ENCODE measurements around the gene ATP2C1.

Gene ATP2C1

DNA sequence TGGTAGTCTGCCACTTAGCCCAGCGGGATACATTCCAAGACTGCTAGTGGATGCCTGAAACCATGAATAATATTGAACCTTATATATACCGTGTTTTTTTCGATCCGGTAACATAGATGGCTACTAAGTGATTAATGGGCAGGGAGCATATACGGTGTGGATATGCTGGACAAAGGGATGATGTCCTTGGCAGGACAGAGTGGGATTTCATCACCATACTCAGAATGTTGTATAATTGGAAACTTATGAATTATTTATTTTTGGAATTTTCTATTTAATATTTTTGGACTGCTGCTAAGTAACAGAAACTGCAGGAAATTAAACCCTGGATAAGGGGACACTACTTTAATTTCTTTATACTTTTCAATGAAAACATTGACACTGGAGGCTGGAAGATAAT lies 79.5 kb downstream of the ATP2C1 start:
- Histone ChIP-seq H3K27me3 (ENCODE audit: control insufficient read depth in 1 of 2, insufficient read depth in 2 of 2, low read length in 2 of 2) (no peaks in the 10 kb centered on the region), H3K4me3 (ENCODE audit: low read depth in 1 of 2, low read length in 2 of 2) (no peak overlapping the region), H3K9me3 (ENCODE audit: control insufficient read depth in 1 of 2, low read length in 2 of 2) (no peaks in the 10 kb centered on the region), H3K9ac (ENCODE audit: low read depth in 1 of 2, low read length in 2 of 2) (no peak overlapping the region), H3K4me1 (ENCODE audit: control insufficient read depth in 1 of 2, insufficient read depth in 2 of 2, low read length in 2 of 2) (no peaks in the 10 kb centered on the region), H3K36me3 (ENCODE audit: control insufficient read depth in 1 of 2, insufficient read depth in 2 of 2, low read length in 2 of 2) (peaks cover 16 to 36% of the 10 kb centered on the region in 2 donors), H3K27ac (ENCODE audit: low read depth, low read length) (no peak overlapping the region)

DNA sequence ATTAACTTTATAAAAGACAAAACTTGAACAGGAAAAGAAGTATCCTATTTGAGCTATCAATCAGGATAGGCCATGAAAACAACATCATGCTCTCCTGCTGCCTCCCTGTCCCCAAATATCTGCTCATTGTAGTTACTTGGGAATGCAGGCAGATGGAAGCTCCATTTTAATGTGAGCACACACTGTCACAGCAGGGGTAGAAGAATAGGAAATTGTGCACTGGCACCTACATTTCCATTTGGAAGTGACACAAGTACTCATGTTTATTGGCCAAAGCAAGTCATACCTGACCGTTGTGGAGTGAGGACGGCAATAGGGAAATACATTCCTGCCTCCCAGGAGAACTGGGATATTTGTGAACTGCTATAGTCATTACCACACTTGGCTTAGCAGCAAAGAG lies 80.3 kb downstream of the ATP2C1 start:
- H3K9ac ChIP-seq (ENCODE audit: low read depth in 1 of 2, low read length in 2 of 2), result no peak overlapping the region
- H3K36me3 ChIP-seq (ENCODE audit: control insufficient read depth in 1 of 2, insufficient read depth in 2 of 2, low read length in 2 of 2), result peaks cover 12 to 32% of the 10 kb centered on the region in 2 donors
- H3K27ac ChIP-seq (ENCODE audit: low read depth, low read length), result no peak overlapping the region
- H3K4me1 ChIP-seq (ENCODE audit: control insufficient read depth in 1 of 2, insufficient read depth in 2 of 2, low read length in 2 of 2), result no peaks in the 10 kb centered on the region
- H3K9me3 ChIP-seq (ENCODE audit: control insufficient read depth in 1 of 2, low read length in 2 of 2), result no peaks in the 10 kb centered on the region
- no peaks in the 10 kb centered on the region for H3K27me3 ChIP-seq (ENCODE audit: control insufficient read depth in 1 of 2, insufficient read depth in 2 of 2, low read length in 2 of 2)
- no peak overlapping the region for H3K4me3 ChIP-seq (ENCODE audit: low read depth in 1 of 2, low read length in 2 of 2)

DNA sequence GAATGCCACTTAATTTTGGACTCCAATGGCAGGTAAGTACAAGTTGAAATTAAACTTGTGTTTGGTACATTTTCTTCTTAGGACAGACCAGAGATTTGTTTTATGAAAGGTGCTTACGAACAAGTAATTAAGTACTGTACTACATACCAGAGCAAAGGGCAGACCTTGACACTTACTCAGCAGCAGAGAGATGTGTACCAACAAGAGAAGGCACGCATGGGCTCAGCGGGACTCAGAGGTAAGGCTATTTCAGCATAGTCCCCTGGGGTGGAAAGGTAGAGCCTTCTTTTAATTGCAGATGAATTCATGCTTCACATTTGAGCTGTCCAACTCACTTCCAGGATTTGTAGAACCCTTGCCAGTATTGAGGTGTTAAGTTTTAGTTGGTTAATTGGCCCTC lies 81.4 kb downstream of the ATP2C1 start:
- Histone ChIP-seq H3K4me3 (ENCODE audit: low read depth in 1 of 2, low read length in 2 of 2) (no peak overlapping the region), H3K4me1 (ENCODE audit: control insufficient read depth in 1 of 2, insufficient read depth in 2 of 2, low read length in 2 of 2) (no peaks in the 10 kb centered on the region), H3K27ac (ENCODE audit: low read depth, low read length) (no peak overlapping the region), H3K9ac (ENCODE audit: low read depth in 1 of 2, low read length in 2 of 2) (no peak overlapping the region), H3K27me3 (ENCODE audit: control insufficient read depth in 1 of 2, insufficient read depth in 2 of 2, low read length in 2 of 2) (no peaks in the 10 kb centered on the region), H3K36me3 (ENCODE audit: control insufficient read depth in 1 of 2, insufficient read depth in 2 of 2, low read length in 2 of 2) (peaks cover 8 to 31% of the 10 kb centered on the region in 2 donors), H3K9me3 (ENCODE audit: control insufficient read depth in 1 of 2, low read length in 2 of 2) (no peaks in the 10 kb centered on the region)

DNA sequence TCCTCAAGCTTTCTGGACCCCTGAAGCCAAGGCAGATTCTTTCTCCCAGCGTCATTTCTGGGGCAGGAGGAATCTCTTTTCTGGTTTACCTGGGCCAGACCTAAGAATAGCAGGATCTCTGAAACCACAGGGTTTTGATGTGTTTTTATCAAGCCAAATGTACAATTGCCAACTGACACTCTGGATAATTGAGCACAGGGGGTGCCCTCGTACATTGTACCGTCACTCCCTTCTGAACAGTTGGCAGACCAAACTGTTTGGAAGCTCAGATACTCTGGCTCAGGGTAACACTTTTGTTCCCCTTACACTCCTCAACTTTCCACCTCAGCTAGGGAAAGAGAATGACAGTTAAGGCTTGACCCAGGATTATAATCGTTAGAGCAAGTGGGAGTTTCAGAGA lies 82.8 kb downstream of the ATP2C1 start:
- no peak overlapping the region for H3K4me3 ChIP-seq (ENCODE audit: low read depth in 1 of 2, low read length in 2 of 2)
- H3K27ac ChIP-seq (ENCODE audit: low read depth, low read length), result no peak overlapping the region
- H3K36me3 ChIP-seq (ENCODE audit: control insufficient read depth in 1 of 2, insufficient read depth in 2 of 2, low read length in 2 of 2), result peaks cover 8 to 18% of the 10 kb centered on the region in 2 donors

DNA sequence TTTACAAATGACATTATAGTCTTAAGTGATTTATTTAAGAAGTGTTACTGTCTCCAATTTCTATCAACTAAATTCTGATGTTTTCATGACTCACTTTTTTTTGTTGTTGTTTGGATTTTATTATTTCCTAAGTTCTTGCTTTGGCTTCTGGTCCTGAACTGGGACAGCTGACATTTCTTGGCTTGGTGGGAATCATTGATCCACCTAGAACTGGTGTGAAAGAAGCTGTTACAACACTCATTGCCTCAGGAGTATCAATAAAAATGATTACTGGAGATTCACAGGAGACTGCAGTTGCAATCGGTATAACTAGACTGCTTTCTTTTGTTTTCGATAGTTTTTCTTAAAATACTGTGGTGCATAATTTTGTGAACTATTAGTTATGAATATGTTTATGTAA lies 85.2 kb downstream of the ATP2C1 start:
- H3K36me3 ChIP-seq (ENCODE audit: control insufficient read depth in 1 of 2, insufficient read depth in 2 of 2, low read length in 2 of 2), result peaks cover 8 to 12% of the 10 kb centered on the region in 2 donors
- no peaks in the 10 kb centered on the region for H3K9me3 ChIP-seq (ENCODE audit: control insufficient read depth in 1 of 2, low read length in 2 of 2)

More for the DNA sequence above, 82.8 kb downstream of the ATP2C1 start:
- Histone ChIP-seq H3K27me3 (ENCODE audit: control insufficient read depth in 1 of 2, insufficient read depth in 2 of 2, low read length in 2 of 2) (no peaks in the 10 kb centered on the region), H3K9me3 (ENCODE audit: control insufficient read depth in 1 of 2, low read length in 2 of 2) (no peaks in the 10 kb centered on the region), H3K4me1 (ENCODE audit: control insufficient read depth in 1 of 2, insufficient read depth in 2 of 2, low read length in 2 of 2) (no peaks in the 10 kb centered on the region), H3K9ac (ENCODE audit: low read depth in 1 of 2, low read length in 2 of 2) (no peak overlapping the region)

DNA sequence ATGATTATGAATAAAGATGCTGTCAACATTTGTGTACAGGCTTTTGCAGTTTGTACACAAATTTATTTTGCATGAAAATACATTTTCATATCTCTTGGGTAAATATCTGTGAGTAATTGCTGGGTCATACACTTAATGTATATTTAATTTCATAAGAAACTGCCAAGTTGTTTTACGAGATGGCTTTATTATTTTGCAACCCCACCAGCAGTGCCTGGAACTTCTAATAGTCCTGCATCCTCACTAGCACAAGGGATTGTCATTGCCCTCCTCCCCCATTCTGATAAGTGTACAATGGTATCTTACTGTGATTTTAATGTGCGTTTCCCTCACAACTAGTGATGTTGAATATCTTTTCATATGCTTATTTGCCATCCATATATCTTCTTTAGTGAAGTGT lies 87.6 kb downstream of the ATP2C1 start:
- Histone ChIP-seq H3K9ac (ENCODE audit: low read depth in 1 of 2, low read length in 2 of 2) (no peak overlapping the region), H3K36me3 (ENCODE audit: control insufficient read depth in 1 of 2, insufficient read depth in 2 of 2, low read length in 2 of 2) (peaks cover 8% of the 10 kb centered on the region in 2 donors), H3K4me3 (ENCODE audit: low read depth in 1 of 2, low read length in 2 of 2) (no peak overlapping the region), H3K4me1 (ENCODE audit: control insufficient read depth in 1 of 2, insufficient read depth in 2 of 2, low read length in 2 of 2) (no peaks in the 10 kb centered on the region), H3K9me3 (ENCODE audit: control insufficient read depth in 1 of 2, low read length in 2 of 2) (no peaks in the 10 kb centered on the region), H3K27ac (ENCODE audit: low read depth, low read length) (no peak overlapping the region), H3K27me3 (ENCODE audit: control insufficient read depth in 1 of 2, insufficient read depth in 2 of 2, low read length in 2 of 2) (no peaks in the 10 kb centered on the region)

More for the DNA sequence above, 85.2 kb downstream of the ATP2C1 start:
- Histone ChIP-seq H3K4me3 (ENCODE audit: low read depth in 1 of 2, low read length in 2 of 2) (no peak overlapping the region), H3K9ac (ENCODE audit: low read depth in 1 of 2, low read length in 2 of 2) (no peak overlapping the region), H3K27ac (ENCODE audit: low read depth, low read length) (no peak overlapping the region), H3K4me1 (ENCODE audit: control insufficient read depth in 1 of 2, insufficient read depth in 2 of 2, low read length in 2 of 2) (no peaks in the 10 kb centered on the region), H3K27me3 (ENCODE audit: control insufficient read depth in 1 of 2, insufficient read depth in 2 of 2, low read length in 2 of 2) (no peaks in the 10 kb centered on the region)

DNA sequence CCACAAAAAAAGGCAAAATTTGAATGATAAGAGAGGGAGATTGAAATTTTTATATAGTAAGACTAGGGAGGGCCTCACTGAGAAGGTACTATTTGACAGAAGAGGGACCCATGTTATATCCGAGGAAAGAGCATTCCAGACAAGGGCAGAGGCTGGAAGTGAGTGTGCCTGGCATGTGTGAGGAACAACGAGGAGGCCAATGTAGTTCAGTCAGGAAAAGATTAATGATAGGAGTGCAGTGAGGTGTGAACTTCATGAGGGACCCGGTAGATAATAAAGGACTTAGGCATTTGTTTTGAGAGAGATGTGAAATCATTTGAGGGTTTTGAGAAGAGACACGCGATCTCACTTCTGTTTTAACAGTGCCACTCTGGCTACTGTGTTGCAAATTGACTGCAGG lies 96.4 kb downstream of the ATP2C1 start:
- no peaks in the 10 kb centered on the region for H3K27me3 ChIP-seq (ENCODE audit: control insufficient read depth in 1 of 2, insufficient read depth in 2 of 2, low read length in 2 of 2)
- no peak overlapping the region for H3K4me3 ChIP-seq (ENCODE audit: low read depth in 1 of 2, low read length in 2 of 2)
- no peak overlapping the region for H3K9ac ChIP-seq (ENCODE audit: low read depth in 1 of 2, low read length in 2 of 2)
- H3K36me3 ChIP-seq (ENCODE audit: control insufficient read depth in 1 of 2, insufficient read depth in 2 of 2, low read length in 2 of 2), result peaks cover 5 to 17% of the 10 kb centered on the region in 2 donors
- H3K4me1 ChIP-seq (ENCODE audit: control insufficient read depth in 1 of 2, insufficient read depth in 2 of 2, low read length in 2 of 2), result no peaks in the 10 kb centered on the region
- no peak overlapping the region for H3K27ac ChIP-seq (ENCODE audit: low read depth, low read length)
- H3K9me3 ChIP-seq (ENCODE audit: control insufficient read depth in 1 of 2, low read length in 2 of 2), result no peaks in the 10 kb centered on the region

DNA sequence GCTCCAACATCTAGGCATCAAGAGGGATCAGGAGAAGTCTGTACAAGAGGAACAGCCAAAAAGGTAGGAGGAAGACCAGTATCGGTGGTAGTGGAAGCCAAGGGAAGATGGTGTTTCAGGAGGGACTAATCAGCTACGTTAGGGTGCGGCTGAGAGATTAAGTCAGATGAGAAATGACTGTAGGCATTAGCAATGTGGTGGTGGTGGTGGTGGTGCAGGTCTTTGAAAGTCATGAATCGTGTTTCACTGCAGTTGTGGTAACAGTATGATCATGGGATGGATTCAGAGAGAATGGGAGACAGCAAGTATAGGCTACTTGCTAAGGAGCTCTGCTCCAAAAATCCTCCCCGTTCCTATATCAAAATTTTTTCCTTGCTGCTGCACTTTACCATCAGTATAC lies 97.2 kb downstream of the ATP2C1 start:
- Histone ChIP-seq H3K9ac (ENCODE audit: low read depth in 1 of 2, low read length in 2 of 2) (no peak overlapping the region), H3K4me3 (ENCODE audit: low read depth in 1 of 2, low read length in 2 of 2) (no peak overlapping the region), H3K4me1 (ENCODE audit: control insufficient read depth in 1 of 2, insufficient read depth in 2 of 2, low read length in 2 of 2) (no peaks in the 10 kb centered on the region), H3K9me3 (ENCODE audit: control insufficient read depth in 1 of 2, low read length in 2 of 2) (no peaks in the 10 kb centered on the region), H3K36me3 (ENCODE audit: control insufficient read depth in 1 of 2, insufficient read depth in 2 of 2, low read length in 2 of 2) (peaks cover 5 to 17% of the 10 kb centered on the region in 2 donors), H3K27me3 (ENCODE audit: control insufficient read depth in 1 of 2, insufficient read depth in 2 of 2, low read length in 2 of 2) (no peaks in the 10 kb centered on the region), H3K27ac (ENCODE audit: low read depth, low read length) (no peak overlapping the region)

DNA sequence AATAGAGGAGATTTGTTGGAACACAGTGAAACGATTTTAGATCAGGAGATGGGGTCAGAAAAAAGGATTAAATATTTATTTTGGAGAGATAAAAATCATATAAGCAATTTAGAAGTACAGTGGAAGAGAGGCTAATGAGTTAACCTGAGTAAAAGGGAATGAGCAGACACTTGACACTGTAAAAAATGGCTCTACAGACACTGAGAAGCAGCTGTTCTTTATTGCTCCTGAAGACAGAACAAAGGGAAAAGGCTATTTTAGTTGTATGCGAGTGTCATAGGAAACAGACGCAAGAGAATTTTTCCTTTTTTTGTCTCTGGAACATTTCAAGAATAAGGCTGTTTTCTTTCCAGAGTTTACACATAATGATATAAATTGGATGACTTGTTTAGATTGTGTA lies 98.5 kb downstream of the ATP2C1 start:
- peaks cover 9 to 17% of the 10 kb centered on the region in 2 donors for H3K36me3 ChIP-seq (ENCODE audit: control insufficient read depth in 1 of 2, insufficient read depth in 2 of 2, low read length in 2 of 2)
- no peak overlapping the region for H3K9ac ChIP-seq (ENCODE audit: low read depth in 1 of 2, low read length in 2 of 2)
- no peaks in the 10 kb centered on the region for H3K4me1 ChIP-seq (ENCODE audit: control insufficient read depth in 1 of 2, insufficient read depth in 2 of 2, low read length in 2 of 2)
- H3K27me3 ChIP-seq (ENCODE audit: control insufficient read depth in 1 of 2, insufficient read depth in 2 of 2, low read length in 2 of 2), result no peaks in the 10 kb centered on the region
- H3K27ac ChIP-seq (ENCODE audit: low read depth, low read length), result no peak overlapping the region
- no peak overlapping the region for H3K4me3 ChIP-seq (ENCODE audit: low read depth in 1 of 2, low read length in 2 of 2)
- H3K9me3 ChIP-seq (ENCODE audit: control insufficient read depth in 1 of 2, low read length in 2 of 2), result no peaks in the 10 kb centered on the region

DNA sequence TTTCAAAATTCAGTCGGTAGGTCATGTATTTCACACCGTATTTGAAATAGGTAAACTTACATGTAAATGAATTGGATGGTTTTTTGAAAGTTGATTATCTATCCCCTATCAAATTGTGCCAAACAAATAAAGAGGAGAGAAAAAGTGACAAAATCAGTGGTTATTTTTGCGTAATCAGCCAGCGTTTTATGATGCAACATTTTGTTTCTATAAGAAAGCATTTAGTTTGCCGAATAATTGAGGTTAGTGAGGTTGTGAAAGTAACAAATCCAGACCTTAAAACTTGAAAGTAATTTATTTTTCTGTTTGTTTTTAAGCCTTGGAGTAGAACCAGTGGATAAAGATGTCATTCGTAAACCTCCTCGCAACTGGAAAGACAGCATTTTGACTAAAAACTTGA lies 103.4 kb downstream of the ATP2C1 start:
- H3K9me3 ChIP-seq (ENCODE audit: control insufficient read depth in 1 of 2, low read length in 2 of 2), result no peaks in the 10 kb centered on the region
- H3K27me3 ChIP-seq (ENCODE audit: control insufficient read depth in 1 of 2, insufficient read depth in 2 of 2, low read length in 2 of 2), result no peaks in the 10 kb centered on the region
- H3K4me1 ChIP-seq (ENCODE audit: control insufficient read depth in 1 of 2, insufficient read depth in 2 of 2, low read length in 2 of 2), result no peaks in the 10 kb centered on the region
- H3K9ac ChIP-seq (ENCODE audit: low read depth in 1 of 2, low read length in 2 of 2), result no peak overlapping the region
- H3K36me3 ChIP-seq (ENCODE audit: control insufficient read depth in 1 of 2, insufficient read depth in 2 of 2, low read length in 2 of 2), result peaks cover 11 to 24% of the 10 kb centered on the region in 2 donors
- H3K27ac ChIP-seq (ENCODE audit: low read depth, low read length), result no peak overlapping the region
- H3K4me3 ChIP-seq (ENCODE audit: low read depth in 1 of 2, low read length in 2 of 2), result no peak overlapping the region

DNA sequence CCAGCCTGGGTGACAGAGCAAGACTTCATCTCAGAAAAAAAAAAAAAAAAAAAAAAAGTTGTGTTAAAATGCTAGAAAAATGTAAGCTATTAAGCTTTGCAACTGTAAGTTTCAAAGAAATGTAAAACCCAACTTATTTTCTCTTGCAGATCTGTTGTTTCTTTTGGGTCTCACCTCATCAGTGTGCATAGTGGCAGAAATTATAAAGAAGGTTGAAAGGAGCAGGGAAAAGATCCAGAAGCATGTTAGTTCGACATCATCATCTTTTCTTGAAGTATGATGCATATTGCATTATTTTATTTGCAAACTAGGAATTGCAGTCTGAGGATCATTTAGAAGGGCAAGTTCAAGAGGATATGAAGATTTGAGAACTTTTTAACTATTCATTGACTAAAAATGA lies 107.2 kb downstream of the ATP2C1 start:
- Histone ChIP-seq H3K9me3 (ENCODE audit: control insufficient read depth in 1 of 2, low read length in 2 of 2) (no peaks in the 10 kb centered on the region), H3K9ac (ENCODE audit: low read depth in 1 of 2, low read length in 2 of 2) (no peak overlapping the region), H3K36me3 (ENCODE audit: control insufficient read depth in 1 of 2, insufficient read depth in 2 of 2, low read length in 2 of 2) (peaks cover 11 to 16% of the 10 kb centered on the region in 2 donors), H3K27me3 (ENCODE audit: control insufficient read depth in 1 of 2, insufficient read depth in 2 of 2, low read length in 2 of 2) (no peaks in the 10 kb centered on the region), H3K4me1 (ENCODE audit: control insufficient read depth in 1 of 2, insufficient read depth in 2 of 2, low read length in 2 of 2) (no peaks in the 10 kb centered on the region), H3K4me3 (ENCODE audit: low read depth in 1 of 2, low read length in 2 of 2) (no peak overlapping the region), H3K27ac (ENCODE audit: low read depth, low read length) (no peak overlapping the region)
